Keratinocyte (primary cell): Measurements from ENCODE around the gene UNC119B. TPM values are rescaled to one million over a fixed set of nuclear protein-coding genes. Genes with fewer than 3 reads are reported as not detected.

ENCODE experiments used
- DNase-seq: peaks from one replicate; pipeline ENCODE4 v3.0.0-alpha.2; 2011; ENCODE audit warnings: low read depth, missing footprints, low spot score
- FAIRE-seq: peaks from 2 replicates; lab custom pipeline; 2011; peaks lifted over from hg19 to GRCh38; lab: Jason Lieb, UNC
- H2AFZ ChIP-seq: 2 replicates; pipeline ENCODE4 v1.6.0; 2012; ENCODE audit warnings: low read length, control low read depth, inconsistent platforms; ENCODE audit not compliant: control insufficient read depth
- H3K27ac ChIP-seq: 2 replicates; pipeline ENCODE4 v1.5.1; 2011; ENCODE audit warnings: low read length; ENCODE audit not compliant: control insufficient read depth, insufficient read depth
- H3K27me3 ChIP-seq: 3 replicates; pipeline ENCODE4 v1.6.0; 2011; ENCODE audit warnings: low read length; ENCODE audit not compliant: control insufficient read depth, insufficient read depth; ENCODE audit errors: extremely low read depth
- H3K36me3 ChIP-seq, 2 experiments: 2 replicates in 1 of 2; 3 replicates in 1 of 2; pipeline ENCODE4 v1.5.1; 2011; ENCODE audit warnings: low read length in 2 of 2, mild to moderate bottlenecking in 1 of 2; ENCODE audit not compliant: control insufficient read depth in 2 of 2, insufficient read depth in 2 of 2; ENCODE audit errors: extremely low read depth in 1 of 2
- H3K4me1 ChIP-seq: 3 replicates; pipeline ENCODE4 v1.5.1; 2011; ENCODE audit warnings: low read length; ENCODE audit not compliant: control insufficient read depth, insufficient read depth; ENCODE audit errors: extremely low read depth
- H3K4me2 ChIP-seq: 3 replicates; pipeline ENCODE4 v1.6.0; 2011; ENCODE audit warnings: low read depth, low read length; ENCODE audit not compliant: control insufficient read depth, insufficient read depth; ENCODE audit errors: extremely low read depth
- H3K4me3 ChIP-seq, 3 experiments: fragments of 200-600 bp in 1 of 3; sonication (generic) in 1 of 3; 2 replicates in 2 of 3; 3 replicates in 1 of 3; pipeline ENCODE4 v1.5.1; 2011 to 2016; ENCODE audit warnings: low read length in 3 of 3, mild to moderate bottlenecking in 3 of 3, control low read depth in 2 of 3, inconsistent platforms in 1 of 3, low read depth in 1 of 3, mixed read lengths in 1 of 3, mixed run types in 1 of 3, moderate library complexity in 1 of 3; ENCODE audit not compliant: control insufficient read depth in 2 of 3, insufficient read depth in 2 of 3; ENCODE audit errors: extremely low read depth in 1 of 3
- H3K79me2 ChIP-seq: 2 replicates; pipeline ENCODE4 v1.6.0; 2012; ENCODE audit warnings: low read length; ENCODE audit not compliant: control insufficient read depth, insufficient read depth
- H3K9ac ChIP-seq: 3 replicates; pipeline ENCODE4 v1.6.0; 2011; ENCODE audit warnings: low read length; ENCODE audit not compliant: control insufficient read depth, insufficient read depth; ENCODE audit errors: extremely low read depth
- H3K9me1 ChIP-seq: 3 replicates; pipeline ENCODE4 v1.6.0; 2011; ENCODE audit warnings: low read length; ENCODE audit not compliant: control insufficient read depth, insufficient read depth; ENCODE audit errors: extremely low read depth
- H3K9me3 ChIP-seq: 2 replicates; pipeline ENCODE4 v1.5.1; 2012; ENCODE audit warnings: low read depth, low read length; ENCODE audit not compliant: control insufficient read depth
- H4K20me1 ChIP-seq: 3 replicates; pipeline ENCODE4 v1.6.0; 2011; ENCODE audit warnings: low read length; ENCODE audit not compliant: control insufficient read depth, insufficient read depth; ENCODE audit errors: extremely low read depth
- EZH2 ChIP-seq: IDR thresholded peaks from one replicate; pipeline ENCODE4 v1.6.1; 2012; ENCODE audit warnings: inconsistent platforms, mild to moderate bottlenecking, low read length, moderate library complexity
- dilution Hi-C: fragments of 300-500 bp; cut with MboI; formaldehyde crosslinking; loops from one replicate; pipeline ENCODE4 v1.7.0; 2020; ENCODE audit warnings: low sequenced_read_pairs; ENCODE audit not compliant: extremely low pct_ligation_motif_present
- polyA plus RNA-seq, 5 experiments: library from polyadenylated mRNA; depleted of rRNA in 3 of 5; stranded (reverse) in 3 of 5; stranded (forward) in 1 of 5; unstranded in 1 of 5; fragments of >200 nt; gene quantifications; 1 replicate in 1 of 5; 2 replicates in 3 of 5; 3 replicates in 1 of 5; pipeline versions ENCODE4 v1.2.1 to v1.2.3, GENCODE V29; 2011 to 2012; ENCODE audit warnings: missing spikeins in 2 of 5, low read depth in 1 of 5, low replicate concordance in 1 of 5
- TF ChIP-seq, protein P1 (sequence below), 3 experiments: IDR thresholded peaks in 1 of 3; conservative IDR thresholded peaks in 1 of 3; optimal IDR thresholded peaks in 1 of 3; 2 replicates in 2 of 3; 3 replicates in 1 of 3; pipeline versions ENCODE3 to v1.5.1; 2011; ENCODE audit warnings: low read length in 3 of 3, mild to moderate bottlenecking in 3 of 3, moderate library complexity in 2 of 3, control low read depth in 1 of 3, inconsistent platforms in 1 of 3; ENCODE audit not compliant: insufficient read depth in 2 of 3; ENCODE audit errors: extremely low read depth in 1 of 3

The UNC119B gene
- polyA plus RNA-seq, 1 donor (not counting 4 experiments of a cell fraction or from before 2014, with no cell fraction given), result 22.0 TPM

DNA sequence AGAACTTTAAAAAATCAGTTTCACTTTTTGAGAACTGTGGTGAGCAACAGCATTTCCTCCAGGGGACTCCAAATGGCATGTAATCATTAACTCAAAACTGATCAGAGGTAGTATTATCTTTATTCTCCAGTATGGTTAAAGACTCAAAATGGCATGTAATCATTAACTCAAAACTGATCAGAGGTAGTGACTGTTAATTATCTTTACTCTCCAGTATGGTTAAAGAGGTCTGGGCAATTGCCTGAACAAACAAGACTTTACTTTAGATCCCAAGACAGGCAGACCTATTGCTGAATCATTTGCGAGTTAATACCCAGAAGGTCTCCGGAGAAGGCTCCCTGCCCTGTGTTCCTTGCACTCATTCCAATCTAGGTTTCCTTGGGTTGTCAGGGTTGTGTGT lies 8.8 kb downstream of the UNC119B start:
- no peaks in the 10 kb centered on the region for H3K9me3 ChIP-seq
- H3K4me1 ChIP-seq, result peaks cover 6% of the 10 kb centered on the region
- dilution Hi-C loops, result no loop called here
- H2AFZ ChIP-seq, result no peak overlapping the region
- TF ChIP-seq EZH2, result no peak
- TF ChIP-seq, protein P1, sequence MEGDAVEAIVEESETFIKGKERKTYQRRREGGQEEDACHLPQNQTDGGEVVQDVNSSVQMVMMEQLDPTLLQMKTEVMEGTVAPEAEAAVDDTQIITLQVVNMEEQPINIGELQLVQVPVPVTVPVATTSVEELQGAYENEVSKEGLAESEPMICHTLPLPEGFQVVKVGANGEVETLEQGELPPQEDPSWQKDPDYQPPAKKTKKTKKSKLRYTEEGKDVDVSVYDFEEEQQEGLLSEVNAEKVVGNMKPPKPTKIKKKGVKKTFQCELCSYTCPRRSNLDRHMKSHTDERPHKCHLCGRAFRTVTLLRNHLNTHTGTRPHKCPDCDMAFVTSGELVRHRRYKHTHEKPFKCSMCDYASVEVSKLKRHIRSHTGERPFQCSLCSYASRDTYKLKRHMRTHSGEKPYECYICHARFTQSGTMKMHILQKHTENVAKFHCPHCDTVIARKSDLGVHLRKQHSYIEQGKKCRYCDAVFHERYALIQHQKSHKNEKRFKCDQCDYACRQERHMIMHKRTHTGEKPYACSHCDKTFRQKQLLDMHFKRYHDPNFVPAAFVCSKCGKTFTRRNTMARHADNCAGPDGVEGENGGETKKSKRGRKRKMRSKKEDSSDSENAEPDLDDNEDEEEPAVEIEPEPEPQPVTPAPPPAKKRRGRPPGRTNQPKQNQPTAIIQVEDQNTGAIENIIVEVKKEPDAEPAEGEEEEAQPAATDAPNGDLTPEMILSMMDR (optimal IDR thresholded peaks at IDR 0.05 in 1 of 3, IDR thresholded peaks at IDR 0.05 in 1 of 3, conservative IDR thresholded peaks at IDR 0.05 in 1 of 3; ENCODE audit: extremely low read depth in 1 of 3, insufficient read depth in 2 of 3, low read length in 3 of 3), result no peak
- H3K79me2 ChIP-seq, result no peaks in the 10 kb centered on the region
- H3K36me3 ChIP-seq, result peaks cover 37 to 53% of the 10 kb centered on the region in 2 experiments
- no peak overlapping the region for H3K4me3 ChIP-seq
- no peak overlapping the region for H3K4me2 ChIP-seq
- H4K20me1 ChIP-seq, result no peaks in the 10 kb centered on the region
- DNase-seq (no peak), FAIRE-seq (no peak)
- H3K9ac ChIP-seq, result no peak overlapping the region
- H3K9me1 ChIP-seq, result no peaks in the 10 kb centered on the region
- no peak overlapping the region for H3K27ac ChIP-seq
- no peaks in the 10 kb centered on the region for H3K27me3 ChIP-seq

- DNase-seq (no peak), FAIRE-seq (no peak)
- Histone ChIP-seq H3K27me3 (no peaks in the 10 kb centered on the region), H3K36me3 (peaks cover 37 to 55% of the 10 kb centered on the region in 2 experiments), H3K4me3 (no peak overlapping the region), H3K9ac (no peak overlapping the region), H2AFZ (no peak overlapping the region), H3K27ac (no peak overlapping the region), H4K20me1 (no peaks in the 10 kb centered on the region), H3K4me2 (no peak overlapping the region), H3K9me1 (no peaks in the 10 kb centered on the region), H3K4me1 (peaks cover 6% of the 10 kb centered on the region), H3K9me3 (no peaks in the 10 kb centered on the region), H3K79me2 (no peaks in the 10 kb centered on the region)
- TF ChIP-seq, protein P1 (optimal IDR thresholded peaks at IDR 0.05 in 1 of 3, IDR thresholded peaks at IDR 0.05 in 1 of 3, conservative IDR thresholded peaks at IDR 0.05 in 1 of 3; ENCODE audit: extremely low read depth in 1 of 3, insufficient read depth in 2 of 3, low read length in 3 of 3), result no peak
- TF ChIP-seq EZH2, result no peak
- dilution Hi-C loops, result no loop called here
These were observed 9.4 kb downstream of the UNC119B start for GRCh38 chr12:120719496-120720233.
